Vagina (tissue), 2 donors: ENCODE measurements around the gene ARSB.

Experiments
- CTCF ChIP-seq, 3 experiments: fragments of 450-650 bp in 2 of 3; fragments of 200-600 bp in 1 of 3; sonication (generic) in 1 of 3; IDR thresholded peaks; one replicate each; pipeline ENCODE4 v1.5.1; 2017 to 2019; ENCODE audit warnings: antibody characterized with exemption in 3 of 3, mild to moderate bottlenecking in 2 of 3, moderate library complexity in 2 of 3
- POLR2A ChIP-seq, 2 donors: fragments of 450-650 bp; IDR thresholded peaks; one replicate each; pipeline ENCODE4 v1.6.1; 2017; ENCODE audit warnings: antibody characterized with exemption in 2 of 2, mild to moderate bottlenecking in 2 of 2, moderate library complexity in 2 of 2
- POLR2AphosphoS5 ChIP-seq, 2 donors: sonication (generic); formaldehyde crosslinking; IDR thresholded peaks; one replicate each; pipeline ENCODE4 v1.9.0; 2017; ENCODE audit warnings: antibody characterized with exemption in 2 of 2, mild to moderate bottlenecking in 2 of 2, low read depth in 1 of 2; ENCODE audit not compliant: insufficient read depth in 1 of 2

- TF ChIP-seq CTCF (IDR thresholded peaks at IDR 0.05) (no peak), POLR2AphosphoS5 (IDR thresholded peaks at IDR 0.05; ENCODE audit: insufficient read depth in 1 of 2, low read depth in 1 of 2) (no peak), POLR2A (IDR thresholded peaks at IDR 0.05) (no peak)
Measured at GRCh38 chr5:79023348-79023747, 38.2 kb upstream of the ARSB start.
